KMS-11 (cell line): ENCODE measurements around the gene MOCS1.

Experiments
- H2AFZ ChIP-seq: fragments of 200-600 bp; sonication (generic); 2 replicates; pipeline ENCODE4 v1.6.1; 2016; ENCODE audit warnings: antibody characterized with exemption, mixed run types, low read depth
- H3K27ac ChIP-seq: fragments of 200-600 bp; sonication (generic); 2 replicates; pipeline ENCODE4 v1.6.1; 2016; ENCODE audit warnings: mild to moderate bottlenecking, mixed run types
- H3K27me3 ChIP-seq: fragments of 200-600 bp; sonication (generic); 2 replicates; pipeline ENCODE4 v1.6.1; 2017; ENCODE audit warnings: mild to moderate bottlenecking, low read depth, mixed run types, moderate library complexity; ENCODE audit not compliant: insufficient read depth
- H3K36me3 ChIP-seq: fragments of 200-600 bp; sonication (generic); 2 replicates; pipeline ENCODE4 v1.6.1; 2017; ENCODE audit warnings: mild to moderate bottlenecking, mixed run types; ENCODE audit not compliant: insufficient read depth
- H3K4me1 ChIP-seq: fragments of 200-600 bp; sonication (generic); 2 replicates; pipeline ENCODE4 v1.6.1; 2016; ENCODE audit warnings: mild to moderate bottlenecking, low read depth, mixed run types; ENCODE audit not compliant: poor library complexity, severe bottlenecking
- H3K4me2 ChIP-seq: fragments of 200-600 bp; sonication (generic); 2 replicates; pipeline ENCODE4 v1.7.0; 2016; ENCODE audit warnings: mild to moderate bottlenecking, mixed run types
- H3K4me3 ChIP-seq: fragments of 200-600 bp; sonication (generic); IDR thresholded peaks from 2 replicates; pipeline ENCODE4 v1.6.1; 2017; ENCODE audit warnings: low read depth, low read length, mixed read lengths; ENCODE audit not compliant: insufficient read depth
- H3K79me2 ChIP-seq: fragments of 200-600 bp; sonication (generic); 2 replicates; pipeline ENCODE4 v1.6.1; 2016; ENCODE audit warnings: low read depth, mixed run types; ENCODE audit not compliant: insufficient read depth
- H3K9ac ChIP-seq: fragments of 200-600 bp; sonication (generic); 2 replicates; pipeline ENCODE4 v1.6.1; 2016; ENCODE audit warnings: mild to moderate bottlenecking, mixed run types
- H4K20me1 ChIP-seq: fragments of 200-600 bp; sonication (generic); 2 replicates; pipeline ENCODE4 v1.6.1; 2016; ENCODE audit warnings: mild to moderate bottlenecking, mixed run types; ENCODE audit not compliant: insufficient read depth
- TF ChIP-seq, protein P1 (sequence below): fragments of 200-600 bp; sonication (generic); conservative IDR thresholded peaks from 2 replicates; pipeline ENCODE4 v1.6.1; 2017; ENCODE audit warnings: low read depth, mild to moderate bottlenecking, antibody characterized with exemption, low read length, moderate library complexity, mixed read lengths

MOCS1 gene

DNA sequence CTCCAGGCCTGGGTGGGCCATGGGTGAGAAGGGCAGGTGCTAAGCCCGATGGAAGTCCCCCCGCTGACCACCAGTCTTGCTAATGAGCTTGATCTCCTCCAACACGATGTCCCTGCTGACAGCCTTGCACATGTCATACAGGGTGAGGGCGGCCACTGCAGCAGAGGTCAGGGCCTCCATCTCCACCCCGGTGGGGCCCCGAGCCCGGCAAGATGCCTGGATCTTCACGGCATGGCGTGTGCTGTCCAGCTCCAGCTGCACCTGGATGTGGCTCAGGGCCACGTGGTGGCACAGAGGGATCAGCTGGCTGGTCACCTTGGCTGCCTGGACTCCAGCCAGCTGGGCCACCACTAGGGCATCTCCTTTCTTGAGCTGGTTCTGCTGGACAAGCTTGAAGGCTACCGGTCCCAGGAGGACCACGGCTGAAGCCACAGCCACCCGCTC lies 27.9 kb downstream of the MOCS1 start:
- TF ChIP-seq, protein P1, sequence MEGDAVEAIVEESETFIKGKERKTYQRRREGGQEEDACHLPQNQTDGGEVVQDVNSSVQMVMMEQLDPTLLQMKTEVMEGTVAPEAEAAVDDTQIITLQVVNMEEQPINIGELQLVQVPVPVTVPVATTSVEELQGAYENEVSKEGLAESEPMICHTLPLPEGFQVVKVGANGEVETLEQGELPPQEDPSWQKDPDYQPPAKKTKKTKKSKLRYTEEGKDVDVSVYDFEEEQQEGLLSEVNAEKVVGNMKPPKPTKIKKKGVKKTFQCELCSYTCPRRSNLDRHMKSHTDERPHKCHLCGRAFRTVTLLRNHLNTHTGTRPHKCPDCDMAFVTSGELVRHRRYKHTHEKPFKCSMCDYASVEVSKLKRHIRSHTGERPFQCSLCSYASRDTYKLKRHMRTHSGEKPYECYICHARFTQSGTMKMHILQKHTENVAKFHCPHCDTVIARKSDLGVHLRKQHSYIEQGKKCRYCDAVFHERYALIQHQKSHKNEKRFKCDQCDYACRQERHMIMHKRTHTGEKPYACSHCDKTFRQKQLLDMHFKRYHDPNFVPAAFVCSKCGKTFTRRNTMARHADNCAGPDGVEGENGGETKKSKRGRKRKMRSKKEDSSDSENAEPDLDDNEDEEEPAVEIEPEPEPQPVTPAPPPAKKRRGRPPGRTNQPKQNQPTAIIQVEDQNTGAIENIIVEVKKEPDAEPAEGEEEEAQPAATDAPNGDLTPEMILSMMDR = no peak
- no peak overlapping the region for H3K4me3 ChIP-seq
- no peaks in the 10 kb centered on the region for H3K27me3 ChIP-seq
- no peaks in the 10 kb centered on the region for H3K36me3 ChIP-seq
- H3K27ac ChIP-seq = no peak overlapping the region
- no peak overlapping the region for H3K9ac ChIP-seq
- H4K20me1 ChIP-seq = no peaks in the 10 kb centered on the region
- no peak overlapping the region for H2AFZ ChIP-seq
- no peak overlapping the region for H3K4me2 ChIP-seq
- H3K4me1 ChIP-seq = no peaks in the 10 kb centered on the region
- H3K79me2 ChIP-seq = no peaks in the 10 kb centered on the region

DNA sequence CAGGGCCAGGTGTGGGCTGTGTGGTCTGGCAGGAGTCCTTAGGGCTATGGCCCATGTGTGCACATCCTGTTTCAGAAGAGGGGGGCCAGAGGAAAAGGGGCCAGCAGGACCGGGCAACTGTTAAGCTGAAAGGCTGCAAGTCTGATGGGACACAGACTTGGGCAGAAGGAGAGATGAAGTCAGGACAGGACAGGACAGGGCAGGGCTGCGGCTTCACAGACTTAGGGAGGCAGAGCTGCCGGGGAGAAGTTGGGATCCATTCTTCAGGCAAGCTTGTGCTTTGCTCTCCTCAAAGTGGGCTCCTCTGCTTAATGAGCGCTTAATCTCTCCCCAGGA lies 28.7 kb downstream of the MOCS1 start:
- H3K27me3 ChIP-seq = no peaks in the 10 kb centered on the region
- H3K4me3 ChIP-seq = no peak overlapping the region
- no peaks in the 10 kb centered on the region for H3K4me1 ChIP-seq
- H4K20me1 ChIP-seq = no peaks in the 10 kb centered on the region
- H3K27ac ChIP-seq = no peak overlapping the region
- H3K36me3 ChIP-seq = no peaks in the 10 kb centered on the region
- no peak overlapping the region for H2AFZ ChIP-seq
- no peak overlapping the region for H3K9ac ChIP-seq
- TF ChIP-seq, protein P1 = no peak
- no peaks in the 10 kb centered on the region for H3K79me2 ChIP-seq
- no peak overlapping the region for H3K4me2 ChIP-seq

- H3K27me3 ChIP-seq = no peaks in the 10 kb centered on the region
- TF ChIP-seq, protein P1 = no peak
- no peaks in the 10 kb centered on the region for H3K36me3 ChIP-seq
- no peak overlapping the region for H3K4me3 ChIP-seq
- H3K79me2 ChIP-seq = no peaks in the 10 kb centered on the region
- no peak overlapping the region for H2AFZ ChIP-seq
- no peak overlapping the region for H3K27ac ChIP-seq
- H4K20me1 ChIP-seq = no peaks in the 10 kb centered on the region
- H3K4me2 ChIP-seq = no peak overlapping the region
- no peaks in the 10 kb centered on the region for H3K4me1 ChIP-seq
- H3K9ac ChIP-seq = no peak overlapping the region
Measured at GRCh38 chr6:39904946-39905639, 29.2 kb downstream of the MOCS1 start.

- Histone ChIP-seq H3K36me3 (no peaks in the 10 kb centered on the region), H3K27me3 (no peaks in the 10 kb centered on the region), H3K9ac (no peak overlapping the region), H3K4me1 (no peaks in the 10 kb centered on the region), H3K4me2 (no peak overlapping the region), H2AFZ (no peak overlapping the region), H3K27ac (no peak overlapping the region), H4K20me1 (no peaks in the 10 kb centered on the region), H3K79me2 (no peaks in the 10 kb centered on the region), H3K4me3 (no peak overlapping the region)
- TF ChIP-seq, protein P1 = no peak
Measured at GRCh38 chr6:39903656-39904055, 30.6 kb downstream of the MOCS1 start.
